ENCODE data around the gene REP15. TPM values are rescaled to one million over a fixed set of nuclear protein-coding genes. Genes with fewer than 3 reads are reported as not detected.

The REP15 gene
- total and polyA plus RNA-seq, 4 donors: 0.58 to 2.1 (median 1.0) TPM

GRCh38 chr12:27682534-27682933 lies 13.7 kb upstream of the REP15 start:
- no peak for DNase-seq (ENCODE audit: low spot score)
- Histone ChIP-seq H3K9ac (ENCODE audit: low read depth in 1 of 2, low read length in 2 of 2) (no peak overlapping the region), H3K4me1 (ENCODE audit: control insufficient read depth in 4 of 4, insufficient read depth in 4 of 4, low read length in 3 of 4) (no peaks in the 10 kb centered on the region), H3K4me3 (ENCODE audit: low read depth in 1 of 3, low read length in 3 of 3) (no peak overlapping the region), H3K27me3 (ENCODE audit: control insufficient read depth in 4 of 4, insufficient read depth in 4 of 4, low read length in 3 of 4) (no peaks in the 10 kb centered on the region), H3K36me3 (ENCODE audit: control insufficient read depth in 4 of 4, insufficient read depth in 3 of 4, low read depth in 1 of 4, low read length in 3 of 4) (peaks cover 6 to 51% (median 35%) of the 10 kb centered on the region in 4 donors), H3K9me3 (ENCODE audit: control insufficient read depth in 4 of 4, low read length in 3 of 4) (no peaks in the 10 kb centered on the region), H3K27ac (ENCODE audit: low read depth in 1 of 2, low read length in 2 of 2) (no peak overlapping the region)
- 97% methylated on average over 2 of the region's 2 CpGs for WGBS
- TF ChIP-seq TAF1 (conservative IDR thresholded peaks at IDR 0.05) (no peak), JUND (IDR thresholded peaks at IDR 0.05) (no peak), EGR1 (IDR thresholded peaks at IDR 0.05; ENCODE audit: low read depth in 2 of 2) (no peak), HNF4A (conservative IDR thresholded peaks at IDR 0.05) (no peak), CTCF (IDR thresholded peaks at IDR 0.05; ENCODE audit: low read depth, low read length, missing input control) (no peak), SP1 (IDR thresholded peaks at IDR 0.05) (no peak), GABPA (IDR thresholded peaks at IDR 0.05 in 1 of 2, conservative IDR thresholded peaks at IDR 0.05 in 1 of 2) (no peak), HNF4G (IDR thresholded peaks at IDR 0.05) (no peak), RXRA (IDR thresholded peaks at IDR 0.05) (no peak), FOXA2 (IDR thresholded peaks at IDR 0.05) (no peak), ZBTB33 (IDR thresholded peaks at IDR 0.05) (no peak), YY1 (IDR thresholded peaks at IDR 0.05) (no peak), FOXA1 (IDR thresholded peaks at IDR 0.05) (no peak), RAD21 (IDR thresholded peaks at IDR 0.05) (no peak), NR2F2 (IDR thresholded peaks at IDR 0.05) (no peak)
- TF ChIP-seq, protein P1, sequence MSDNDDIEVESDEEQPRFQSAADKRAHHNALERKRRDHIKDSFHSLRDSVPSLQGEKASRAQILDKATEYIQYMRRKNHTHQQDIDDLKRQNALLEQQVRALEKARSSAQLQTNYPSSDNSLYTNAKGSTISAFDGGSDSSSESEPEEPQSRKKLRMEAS (IDR thresholded peaks at IDR 0.05): no peak

DNA sequence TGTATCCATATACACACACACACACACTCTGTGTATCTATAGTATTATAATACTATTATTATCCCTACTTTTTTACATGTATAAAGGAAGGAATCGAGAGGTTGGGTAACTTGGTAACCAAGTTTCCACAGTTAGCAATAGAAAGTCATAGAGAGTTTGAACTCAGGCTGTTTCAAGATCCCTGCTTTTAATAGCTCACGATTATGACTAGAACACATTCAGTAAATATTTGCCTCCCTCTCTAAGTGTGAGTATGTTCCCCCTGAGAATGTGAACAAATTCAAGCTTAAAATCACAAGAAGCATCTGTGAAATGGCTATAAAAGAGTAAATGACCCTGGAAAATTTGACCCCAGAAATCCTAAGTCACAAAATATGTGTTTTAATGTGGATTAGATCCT lies 11.0 kb upstream of the REP15 start:
- no peaks in the 10 kb centered on the region for H3K4me1 ChIP-seq (ENCODE audit: control insufficient read depth in 4 of 4, insufficient read depth in 4 of 4, low read length in 3 of 4)
- no peaks in the 10 kb centered on the region for H3K9me3 ChIP-seq (ENCODE audit: control insufficient read depth in 4 of 4, low read length in 3 of 4)
- no peak overlapping the region for H3K27ac ChIP-seq (ENCODE audit: low read depth in 1 of 2, low read length in 2 of 2)
- no peaks in the 10 kb centered on the region for H3K27me3 ChIP-seq (ENCODE audit: control insufficient read depth in 4 of 4, insufficient read depth in 4 of 4, low read length in 3 of 4)
- no peak for TF ChIP-seq RAD21 (IDR thresholded peaks at IDR 0.05)
- TF ChIP-seq JUND (IDR thresholded peaks at IDR 0.05): no peak
- TF ChIP-seq, protein P2, sequence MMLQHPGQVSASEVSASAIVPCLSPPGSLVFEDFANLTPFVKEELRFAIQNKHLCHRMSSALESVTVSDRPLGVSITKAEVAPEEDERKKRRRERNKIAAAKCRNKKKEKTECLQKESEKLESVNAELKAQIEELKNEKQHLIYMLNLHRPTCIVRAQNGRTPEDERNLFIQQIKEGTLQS (IDR thresholded peaks at IDR 0.05): no peak
- TF ChIP-seq FOXA2 (IDR thresholded peaks at IDR 0.05): no peak
- no peak for TF ChIP-seq HNF4G (IDR thresholded peaks at IDR 0.05)
- TF ChIP-seq HNF4A (conservative IDR thresholded peaks at IDR 0.05): no peak
- H3K36me3 ChIP-seq (ENCODE audit: control insufficient read depth in 4 of 4, insufficient read depth in 3 of 4, low read depth in 1 of 4, low read length in 3 of 4): peaks cover 3 to 63% (median 40%) of the 10 kb centered on the region in 4 donors
- DNase-seq (ENCODE audit: low spot score): no peak
- no peak overlapping the region for H3K4me3 ChIP-seq (ENCODE audit: low read depth in 1 of 3, low read length in 3 of 3)
- no peak overlapping the region for H3K9ac ChIP-seq (ENCODE audit: low read depth in 1 of 2, low read length in 2 of 2)
- WGBS: 71% methylated on average over 2 of the region's 2 CpGs

Measured in liver (tissue), 9 donors.